Dermis microvascular lymphatic vessel endothelial cell (primary cell): ENCODE data around the gene RALA. TPM values are rescaled to one million over a fixed set of nuclear protein-coding genes. Genes with fewer than 3 reads are reported as not detected.
"Not testable (repeated sequence)": the region's sequence is repeated elsewhere in the genome, so short reads cannot be mapped to it uniquely, and the experiment has no call there.

Source experiments
- DNase-seq, 2 donors: peaks; one replicate each; pipeline versions ENCODE4 v3.0.0 to v3.0.0-alpha.2; 2010; ENCODE audit warnings: low read depth in 2 of 2
- total RNA-seq: library from RNA; depleted of rRNA; stranded (reverse); fragments of >200 nt; gene quantifications from 2 replicates; pipeline ENCODE4 v1.2.1, GENCODE V29; 2014

The RALA gene
- total RNA-seq, 1 donor from 2014 or later = 28.4 TPM

GRCh38 chr7:39683216-39683845, 60.0 kb downstream of the RALA start:
- DNase-seq = peak in 1 of 2 donors; percentile 78

- DNase-seq = no peak
Measured at GRCh38 chr7:39686261-39686924, 63.0 kb downstream of the RALA start.

GRCh38 chr7:39688611-39689480, 65.5 kb downstream of the RALA start:
- peak; percentile 32 to 86 for DNase-seq

- peak in 1 of 2 donors; percentile 56 for DNase-seq
Measured at GRCh38 chr7:39691821-39692220, 68.4 kb downstream of the RALA start.

GRCh38 chr7:39693086-39693485, 69.7 kb downstream of the RALA start:
- DNase-seq = not testable (repeated sequence)

GRCh38 chr7:39693812-39694211, 70.4 kb downstream of the RALA start:
- no peak for DNase-seq

DNA sequence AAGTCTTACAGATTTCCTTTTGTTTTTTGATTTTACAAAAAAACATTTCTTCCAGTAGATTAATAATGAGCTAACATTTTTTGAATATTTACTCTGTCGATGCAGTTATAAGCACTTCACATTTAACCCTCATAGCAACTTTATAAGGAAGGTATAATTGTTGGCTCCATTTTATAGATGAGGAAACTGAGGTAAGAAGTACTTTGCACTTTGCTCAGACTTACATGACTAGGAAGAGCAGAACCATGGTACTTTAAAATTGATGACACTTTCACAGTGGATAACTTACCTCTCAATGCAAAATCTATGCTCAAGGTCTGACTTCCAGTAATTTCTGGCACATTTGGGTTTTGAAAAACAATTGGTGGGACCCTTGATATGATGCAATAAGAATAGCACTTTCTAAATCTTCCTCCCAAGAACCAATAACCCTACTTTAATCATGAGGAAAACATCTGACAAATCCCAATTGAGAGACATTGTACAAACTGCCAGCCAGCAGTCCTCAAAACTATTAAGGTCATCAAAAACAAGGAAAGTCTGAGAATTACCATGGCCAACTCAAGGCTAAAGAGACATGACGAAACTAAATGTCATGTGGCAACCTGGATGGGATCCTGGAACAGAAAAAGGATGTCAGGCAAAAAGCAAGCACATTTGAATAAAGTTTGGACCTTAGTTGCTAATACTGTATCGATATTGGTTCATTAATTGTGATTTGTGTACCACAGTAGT, 72.6 kb downstream of the RALA start:
- no peak for DNase-seq

GRCh38 chr7:39696631-39697030, 73.3 kb downstream of the RALA start:
- DNase-seq = no peak

DNA sequence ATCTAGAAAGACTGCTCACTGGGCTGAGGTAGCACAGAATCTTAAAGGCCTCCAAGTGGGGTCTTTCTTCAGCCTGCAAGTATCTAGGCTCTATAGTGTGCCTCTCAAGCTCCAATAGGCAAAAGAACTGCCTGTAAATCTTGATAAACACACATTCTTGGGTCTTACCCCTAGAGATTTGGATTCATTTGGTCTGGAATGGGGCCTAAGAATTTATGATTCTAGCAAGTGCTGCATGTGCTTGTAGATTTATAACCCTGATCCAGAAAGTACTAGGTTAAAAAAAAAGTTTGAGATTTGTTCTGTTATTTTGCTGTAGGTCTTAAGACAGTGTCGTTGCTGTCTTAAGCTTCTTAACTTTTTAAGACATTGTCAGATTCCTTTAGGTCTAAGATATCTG, 74.1 kb downstream of the RALA start:
- no peak for DNase-seq

DNA sequence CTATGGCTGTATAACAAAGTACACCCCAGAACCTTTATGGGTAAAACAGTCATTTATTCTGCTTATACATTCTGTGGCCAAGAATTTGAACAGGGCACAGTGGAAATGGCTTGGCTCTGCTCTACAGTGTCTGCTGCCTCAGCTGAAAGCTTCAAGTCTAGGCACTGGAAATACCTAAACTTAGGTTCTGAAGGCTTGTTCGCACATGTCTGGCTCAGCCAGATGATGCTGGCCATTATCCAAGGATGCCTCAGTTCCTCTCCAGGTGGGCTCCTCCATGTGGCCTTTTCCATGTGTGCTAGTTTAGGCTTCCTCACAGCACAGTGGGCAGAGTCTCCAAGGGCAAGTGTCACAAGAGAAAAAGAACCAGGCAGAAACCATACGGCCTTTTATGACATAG, 76.8 kb downstream of the RALA start:
- DNase-seq = no peak

GRCh38 chr7:39700932-39701331, 77.6 kb downstream of the RALA start:
- no peak for DNase-seq

- no peak for DNase-seq
Measured at GRCh38 chr7:39702133-39702532, 78.8 kb downstream of the RALA start.

DNA sequence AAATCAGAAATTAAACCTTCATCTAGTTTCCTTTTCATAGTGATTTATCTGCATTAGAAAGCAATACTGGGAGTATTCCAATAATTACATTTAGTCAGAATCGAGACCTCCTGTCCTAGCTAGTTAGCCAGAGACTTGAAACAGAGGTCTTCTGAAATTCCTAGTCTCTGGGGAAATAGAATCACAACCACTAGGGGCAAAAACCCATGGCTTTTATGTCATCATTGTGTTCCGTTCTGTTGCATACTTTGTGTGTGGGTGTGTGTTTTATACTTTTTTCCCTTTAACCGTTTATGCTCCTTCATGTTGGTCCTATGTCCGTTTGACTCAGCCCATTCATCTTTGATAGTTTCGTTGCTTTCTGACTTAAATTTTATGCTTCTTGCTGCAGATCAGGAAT, 79.8 kb downstream of the RALA start:
- no peak for DNase-seq

- DNase-seq = no peak
Measured at GRCh38 chr7:39709029-39709428, 85.7 kb downstream of the RALA start.

GRCh38 chr7:39709768-39710311, 86.5 kb downstream of the RALA start:
- peak in 1 of 2 donors; percentile 39 for DNase-seq

DNA sequence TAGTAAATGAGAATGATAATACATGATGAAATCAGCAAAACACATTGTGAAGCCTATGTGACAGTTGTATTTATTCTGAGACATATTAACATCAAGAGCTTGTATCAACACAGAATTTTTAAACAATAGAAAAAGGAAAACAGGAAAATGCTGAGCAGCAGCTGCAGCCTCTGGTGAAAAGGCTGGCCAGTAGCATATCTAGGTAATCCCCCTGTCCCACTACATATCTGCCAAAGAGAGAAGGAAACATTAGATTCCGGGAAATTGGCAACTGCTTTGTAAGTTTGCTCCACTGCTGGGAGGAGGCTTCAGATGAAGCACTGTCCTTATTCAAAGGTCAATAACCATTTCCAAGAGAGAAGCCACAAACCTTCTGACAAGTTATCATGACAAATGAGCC, 89.4 kb downstream of the RALA start:
- peak; percentile 81 to 87 for DNase-seq

GRCh38 chr7:39714447-39715091, 91.2 kb downstream of the RALA start:
- DNase-seq = no peak

- DNase-seq = no peak
Measured at GRCh38 chr7:39720586-39720985, 97.2 kb downstream of the RALA start.

DNA sequence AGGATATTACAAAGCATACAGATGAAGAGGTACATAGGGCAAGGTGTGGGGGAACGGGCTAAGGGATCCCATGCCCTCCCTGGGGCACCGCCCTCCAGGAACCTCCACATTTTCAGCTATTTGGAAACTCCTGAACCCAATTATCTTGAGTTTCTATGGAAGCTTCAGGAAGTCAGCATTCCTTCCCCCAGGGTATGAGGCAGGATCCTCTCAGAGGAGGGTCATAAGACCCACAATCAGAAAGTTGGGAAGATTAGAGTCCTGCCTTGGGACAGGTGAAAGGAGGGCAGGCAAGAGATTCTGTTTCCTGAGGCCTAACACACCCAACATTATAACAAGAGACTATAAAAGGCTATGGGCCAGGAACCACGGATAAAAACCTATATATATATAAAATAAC, 98.0 kb downstream of the RALA start:
- DNase-seq = no peak

GRCh38 chr7:39721919-39722597, 98.7 kb downstream of the RALA start:
- DNase-seq = no peak
